ENCODE measurements around the gene MMD. TPM values are rescaled to one million over a fixed set of nuclear protein-coding genes. Genes with fewer than 3 reads are reported as not detected.
"Not testable (repeated sequence)": the region's sequence is repeated elsewhere in the genome, so short reads cannot be mapped to it uniquely, and the experiment has no call there.

Gene MMD
- total RNA-seq, 2 donors from 2014 or later: 35.0 to 39.3 TPM

GRCh38 chr17:55426851-55427586 lies 5.4 kb upstream of the MMD start:
- Mint-ChIP-seq H3K27ac (no peak overlapping the region), H3K4me1 (ENCODE audit: low read depth) (peaks cover 39% of the 10 kb centered on the region), H3K36me3 (ENCODE audit: insufficient read depth in 2 of 2) (no peaks in the 10 kb centered on the region), H3K4me3 (no peak overlapping the region), H3K9me3 (no peaks in the 10 kb centered on the region), H3K27me3 (ENCODE audit: low read depth) (peaks cover 45% of the 10 kb centered on the region)
- ATAC-seq (replicated peaks in 1 of 2) (peak; percentile 72), DNase-seq (no peak)

GRCh38 chr17:55424893-55425540 lies 3.4 kb upstream of the MMD start:
- Mint-ChIP-seq H3K36me3 (ENCODE audit: insufficient read depth in 2 of 2) (peaks cover 1 to 4% of the 10 kb centered on the region in 2 donors), H3K27ac (no peak overlapping the region), H3K4me3 (no peak overlapping the region), H3K4me1 (ENCODE audit: low read depth) (peaks cover 28% of the 10 kb centered on the region), H3K27me3 (ENCODE audit: low read depth) (peaks cover 38% of the 10 kb centered on the region), H3K9me3 (no peaks in the 10 kb centered on the region)
- ATAC-seq (replicated peaks in 1 of 2) (no peak), DNase-seq (no peak)

- H3K4me1 Mint-ChIP-seq (ENCODE audit: low read depth): peaks cover 43% of the 10 kb centered on the region
- ATAC-seq (replicated peaks in 1 of 2) (no peak), DNase-seq (no peak)
- H3K9me3 Mint-ChIP-seq: no peaks in the 10 kb centered on the region
- peak overlapping the region in 1 of 2 donors; percentile 24 for H3K4me3 Mint-ChIP-seq
- H3K36me3 Mint-ChIP-seq (ENCODE audit: insufficient read depth in 2 of 2): peaks cover 3 to 7% of the 10 kb centered on the region in 2 donors
- H3K27ac Mint-ChIP-seq: no peak overlapping the region
- peaks cover 33% of the 10 kb centered on the region for H3K27me3 Mint-ChIP-seq (ENCODE audit: low read depth)
Measured at GRCh38 chr17:55423535-55423934, 1.9 kb upstream of the MMD start.

GRCh38 chr17:55422828-55423164 lies 1.2 kb upstream of the MMD start:
- H3K9me3 Mint-ChIP-seq; ATAC-seq (replicated peaks in 1 of 2); H3K27ac Mint-ChIP-seq; H3K36me3 Mint-ChIP-seq (ENCODE audit: insufficient read depth in 2 of 2); DNase-seq: not testable (repeated sequence)
- Mint-ChIP-seq H3K4me1 (ENCODE audit: low read depth) (peaks cover 49% of the 10 kb centered on the region), H3K4me3 (peak overlapping the region in 1 of 2 donors; percentile 24), H3K27me3 (ENCODE audit: low read depth) (peaks cover 33% of the 10 kb centered on the region)

- peak overlapping the region; percentile 96 for H3K27ac Mint-ChIP-seq
- peaks cover 29% of the 10 kb centered on the region for H3K27me3 Mint-ChIP-seq (ENCODE audit: low read depth)
- H3K4me1 Mint-ChIP-seq (ENCODE audit: low read depth): peaks cover 53% of the 10 kb centered on the region
- ATAC-seq (replicated peaks in 1 of 2): peak; percentile 9 to 18
- peak overlapping the region; percentile 89 to 96 for H3K4me3 Mint-ChIP-seq
- H3K9me3 Mint-ChIP-seq: no peaks in the 10 kb centered on the region
- peak; percentile 53 to 59 for DNase-seq
- peaks cover 10 to 11% of the 10 kb centered on the region in 2 donors for H3K36me3 Mint-ChIP-seq (ENCODE audit: insufficient read depth in 2 of 2)
Measured at GRCh38 chr17:55420776-55421178, 858 bp downstream of the MMD start.

- H3K4me1 Mint-ChIP-seq (ENCODE audit: low read depth): peaks cover 55% of the 10 kb centered on the region
- peaks cover 24% of the 10 kb centered on the region for H3K27me3 Mint-ChIP-seq (ENCODE audit: low read depth)
- H3K27ac Mint-ChIP-seq: peak overlapping the region; percentile 96
- peak overlapping the region; percentile 89 to 96 for H3K4me3 Mint-ChIP-seq
- ATAC-seq (replicated peaks in 1 of 2) (peak; percentile 43 to 47), DNase-seq (peak; percentile 35 to 45)
- H3K36me3 Mint-ChIP-seq (ENCODE audit: insufficient read depth in 2 of 2): peaks cover 11 to 12% of the 10 kb centered on the region in 2 donors
- H3K9me3 Mint-ChIP-seq: no peaks in the 10 kb centered on the region
Measured at GRCh38 chr17:55420067-55420775, 1.4 kb downstream of the MMD start.

GRCh38 chr17:55418369-55419268 lies 3.0 kb downstream of the MMD start:
- no peaks in the 10 kb centered on the region for H3K9me3 Mint-ChIP-seq
- peak overlapping the region; percentile 96 for H3K27ac Mint-ChIP-seq
- peaks cover 13 to 18% of the 10 kb centered on the region in 2 donors for H3K36me3 Mint-ChIP-seq (ENCODE audit: insufficient read depth in 2 of 2)
- ATAC-seq (replicated peaks in 1 of 2) (no peak), DNase-seq (no peak)
- H3K27me3 Mint-ChIP-seq (ENCODE audit: low read depth): peaks cover 8% of the 10 kb centered on the region
- H3K4me1 Mint-ChIP-seq (ENCODE audit: low read depth): peaks cover 54% of the 10 kb centered on the region
- H3K4me3 Mint-ChIP-seq: peak overlapping the region; percentile 89 to 96

GRCh38 chr17:55417411-55418268 lies 4.0 kb downstream of the MMD start:
- H3K4me3 Mint-ChIP-seq: peak overlapping the region; percentile 52 to 64
- H3K27me3 Mint-ChIP-seq (ENCODE audit: low read depth): no peaks in the 10 kb centered on the region
- ATAC-seq (replicated peaks in 1 of 2): no peak
- peaks cover 15 to 22% of the 10 kb centered on the region in 2 donors for H3K36me3 Mint-ChIP-seq (ENCODE audit: insufficient read depth in 2 of 2)
- no peak for DNase-seq
- no peaks in the 10 kb centered on the region for H3K9me3 Mint-ChIP-seq
- H3K27ac Mint-ChIP-seq: peak overlapping the region; percentile 75
- peaks cover 54% of the 10 kb centered on the region for H3K4me1 Mint-ChIP-seq (ENCODE audit: low read depth)

- DNase-seq: no peak
- Mint-ChIP-seq H3K27me3 (ENCODE audit: low read depth) (no peaks in the 10 kb centered on the region), H3K4me1 (ENCODE audit: low read depth) (peaks cover 49% of the 10 kb centered on the region), H3K27ac (peak overlapping the region; percentile 75), H3K4me3 (peak overlapping the region; percentile 52 to 64), H3K36me3 (ENCODE audit: insufficient read depth in 2 of 2) (peaks cover 15 to 25% of the 10 kb centered on the region in 2 donors), H3K9me3 (no peaks in the 10 kb centered on the region)
- peak in 1 of 2 donors; percentile 22 for ATAC-seq (replicated peaks in 1 of 2)
Measured at GRCh38 chr17:55416470-55417052, 5.1 kb downstream of the MMD start.

- ATAC-seq (replicated peaks in 1 of 2) (no peak), DNase-seq (no peak)
- Mint-ChIP-seq H3K27me3 (ENCODE audit: low read depth) (no peaks in the 10 kb centered on the region), H3K9me3 (no peaks in the 10 kb centered on the region), H3K36me3 (ENCODE audit: insufficient read depth in 2 of 2) (peaks cover 18 to 27% of the 10 kb centered on the region in 2 donors), H3K27ac (no peak overlapping the region), H3K4me1 (ENCODE audit: low read depth) (peaks cover 49% of the 10 kb centered on the region), H3K4me3 (no peak overlapping the region)
Measured at GRCh38 chr17:55416000-55416399, 5.6 kb downstream of the MMD start.

- no peak for ATAC-seq (replicated peaks in 1 of 2)
- peaks cover 48% of the 10 kb centered on the region for H3K4me1 Mint-ChIP-seq (ENCODE audit: low read depth)
- peaks cover 17 to 36% of the 10 kb centered on the region in 2 donors for H3K36me3 Mint-ChIP-seq (ENCODE audit: insufficient read depth in 2 of 2)
- H3K27me3 Mint-ChIP-seq (ENCODE audit: low read depth): no peaks in the 10 kb centered on the region
- peak overlapping the region; percentile 87 for H3K27ac Mint-ChIP-seq
- DNase-seq: no peak
- peak overlapping the region; percentile 11 to 66 for H3K4me3 Mint-ChIP-seq
- H3K9me3 Mint-ChIP-seq: no peaks in the 10 kb centered on the region
Measured at GRCh38 chr17:55414983-55415382, 6.7 kb downstream of the MMD start.

Measured in activated T-cell treated with anti-CD3 and anti-CD28 coated beads, Interleukin-2, amount 50 U/mL, for 72 hours (primary cell).